Thoracic aorta (tissue), 2 donors: ENCODE data around the gene SDK1. TPM values are rescaled to one million over a fixed set of nuclear protein-coding genes. Genes with fewer than 3 reads are reported as not detected.

Experiments
- ATAC-seq: fragments of 150-250 bp; one replicate; pipeline ENCODE4 v1.8.0; 2017; ENCODE audit warnings: low read depth; ENCODE audit not compliant: insufficient number of reproducible peaks, low FRiP score
- DNase-seq: peaks from one replicate; pipeline ENCODE4 v3.0.0-alpha.2; 2020; ENCODE audit warnings: low spot score
- H3K27ac ChIP-seq, 2 donors: fragments of 200-600 bp; sonication (generic); 1 replicate in 1 of 2; 2 replicates in 1 of 2; pipeline ENCODE4 v1.5.1; 2016; ENCODE audit warnings: mild to moderate bottlenecking in 2 of 2, moderate library complexity in 2 of 2
- H3K27me3 ChIP-seq: fragments of 200-600 bp; sonication (generic); replicated peaks from 2 replicates; pipeline ENCODE4 v1.6.0; 2016; ENCODE audit warnings: mild to moderate bottlenecking; ENCODE audit not compliant: insufficient read depth
- H3K36me3 ChIP-seq: fragments of 200-600 bp; sonication (generic); one replicate; pipeline ENCODE4 v1.5.1; 2016
- H3K4me1 ChIP-seq, 2 donors: fragments of 200-600 bp; sonication (generic); 1 replicate in 1 of 2; 2 replicates in 1 of 2; pipeline versions ENCODE4 v1.5.1 to v1.6.0; 2016; ENCODE audit warnings: low read depth in 2 of 2, mild to moderate bottlenecking in 1 of 2; ENCODE audit not compliant: control insufficient read depth in 1 of 2
- H3K4me3 ChIP-seq: fragments of 200-600 bp; sonication (generic); 2 replicates; pipeline ENCODE4 v1.5.1; 2016; ENCODE audit warnings: mild to moderate bottlenecking
- H3K9me3 ChIP-seq: fragments of 200-600 bp; sonication (generic); 2 replicates; pipeline ENCODE4 v1.5.1; 2016
- total RNA-seq, 2 donors: library from RNA; depleted of rRNA; stranded (reverse); fragments of >200 nt; gene quantifications; one replicate each; pipeline versions ENCODE4 v1.1.0 to v1.2.3, GENCODE V29; 2016
- TF ChIP-seq, protein P1 (sequence below): fragments of 200-600 bp; sonication (generic); IDR thresholded peaks from one replicate; pipeline ENCODE4 v1.5.1; 2019; ENCODE audit warnings: antibody characterized with exemption

Gene SDK1
- total RNA-seq, 2 donors from 2014 or later = 27.5 to 29.2 TPM

DNA sequence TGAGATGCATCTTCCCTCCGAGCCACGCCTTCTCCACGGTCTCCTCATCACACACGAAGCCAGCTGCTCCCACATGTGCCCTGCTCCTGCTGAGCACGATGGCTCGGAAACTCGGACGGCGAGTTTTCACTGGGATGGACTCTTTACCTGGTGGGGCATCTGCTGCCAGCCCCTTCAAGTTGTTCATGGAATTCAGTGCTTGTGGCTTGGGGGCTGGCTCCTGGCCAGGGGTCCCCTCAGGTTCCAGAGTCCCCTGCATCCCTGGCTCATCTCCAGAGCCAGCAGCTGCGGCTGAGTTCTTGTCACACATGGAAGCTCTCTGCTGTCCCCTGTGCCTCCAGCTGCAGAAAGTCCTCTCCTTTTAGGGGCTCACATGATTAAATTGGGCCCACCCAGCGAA, 654.0 kb downstream of the SDK1 start:
- DNase-seq = no peak
- Histone ChIP-seq H3K9me3 (no peaks in the 10 kb centered on the region), H3K27ac (no peak overlapping the region), H3K27me3 (no peaks in the 10 kb centered on the region), H3K4me3 (no peak overlapping the region), H3K4me1 (no peaks in the 10 kb centered on the region), H3K36me3 (peaks cover 6% of the 10 kb centered on the region)
- TF ChIP-seq, protein P1, sequence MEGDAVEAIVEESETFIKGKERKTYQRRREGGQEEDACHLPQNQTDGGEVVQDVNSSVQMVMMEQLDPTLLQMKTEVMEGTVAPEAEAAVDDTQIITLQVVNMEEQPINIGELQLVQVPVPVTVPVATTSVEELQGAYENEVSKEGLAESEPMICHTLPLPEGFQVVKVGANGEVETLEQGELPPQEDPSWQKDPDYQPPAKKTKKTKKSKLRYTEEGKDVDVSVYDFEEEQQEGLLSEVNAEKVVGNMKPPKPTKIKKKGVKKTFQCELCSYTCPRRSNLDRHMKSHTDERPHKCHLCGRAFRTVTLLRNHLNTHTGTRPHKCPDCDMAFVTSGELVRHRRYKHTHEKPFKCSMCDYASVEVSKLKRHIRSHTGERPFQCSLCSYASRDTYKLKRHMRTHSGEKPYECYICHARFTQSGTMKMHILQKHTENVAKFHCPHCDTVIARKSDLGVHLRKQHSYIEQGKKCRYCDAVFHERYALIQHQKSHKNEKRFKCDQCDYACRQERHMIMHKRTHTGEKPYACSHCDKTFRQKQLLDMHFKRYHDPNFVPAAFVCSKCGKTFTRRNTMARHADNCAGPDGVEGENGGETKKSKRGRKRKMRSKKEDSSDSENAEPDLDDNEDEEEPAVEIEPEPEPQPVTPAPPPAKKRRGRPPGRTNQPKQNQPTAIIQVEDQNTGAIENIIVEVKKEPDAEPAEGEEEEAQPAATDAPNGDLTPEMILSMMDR = no peak
- ATAC-seq = no peak

DNA sequence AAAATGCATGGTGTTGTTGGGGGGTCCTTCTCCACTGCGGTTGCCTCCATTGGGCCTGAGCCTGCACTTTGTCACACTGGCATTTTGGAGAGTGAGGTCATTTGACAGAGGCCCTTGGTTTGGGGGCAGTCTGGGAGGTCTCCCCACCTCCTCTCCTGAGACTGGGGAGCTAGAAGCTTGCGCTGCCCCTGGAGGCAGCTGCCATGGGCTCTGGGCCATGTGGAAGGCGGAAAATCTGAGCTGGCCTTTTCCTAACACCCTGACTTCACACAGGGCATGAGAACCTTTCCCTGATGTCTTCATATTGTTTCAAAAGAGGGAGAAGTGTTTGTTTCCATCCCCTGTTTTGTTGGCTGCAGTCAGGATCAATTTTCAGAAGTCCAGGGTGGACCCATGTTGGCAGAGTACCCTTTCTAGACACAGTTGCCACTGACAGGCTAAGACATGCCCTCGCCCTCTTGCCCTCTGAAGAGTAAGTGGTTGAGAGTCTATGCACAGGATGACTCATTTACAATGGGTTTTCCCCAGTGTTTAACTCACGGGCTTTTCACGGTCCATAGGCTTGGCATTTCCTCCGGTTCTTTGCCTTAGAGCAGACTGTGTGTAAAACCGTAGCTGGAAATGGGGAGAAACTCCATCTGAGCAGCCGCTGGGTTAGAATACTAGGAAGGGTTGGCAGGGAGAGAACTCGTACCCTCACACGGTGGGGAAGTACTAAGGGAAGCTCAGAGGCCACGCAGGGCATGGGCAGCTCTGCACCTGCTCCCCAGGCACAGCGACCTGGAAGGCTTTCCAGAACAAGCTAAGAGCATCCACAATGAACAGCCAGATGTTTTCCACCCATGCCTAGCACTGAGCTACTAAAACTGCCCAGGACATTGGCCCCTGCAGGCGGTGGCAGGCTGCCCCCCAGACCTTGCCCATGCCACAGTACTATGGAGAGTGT, 655.0 kb downstream of the SDK1 start:
- H3K9me3 ChIP-seq = no peaks in the 10 kb centered on the region
- no peak for DNase-seq
- ATAC-seq = no peak
- H3K36me3 ChIP-seq = peaks cover 6% of the 10 kb centered on the region
- TF ChIP-seq, protein P1 = no peak
- no peak overlapping the region for H3K4me3 ChIP-seq
- H3K4me1 ChIP-seq = no peaks in the 10 kb centered on the region
- no peak overlapping the region for H3K27ac ChIP-seq
- no peaks in the 10 kb centered on the region for H3K27me3 ChIP-seq

DNA sequence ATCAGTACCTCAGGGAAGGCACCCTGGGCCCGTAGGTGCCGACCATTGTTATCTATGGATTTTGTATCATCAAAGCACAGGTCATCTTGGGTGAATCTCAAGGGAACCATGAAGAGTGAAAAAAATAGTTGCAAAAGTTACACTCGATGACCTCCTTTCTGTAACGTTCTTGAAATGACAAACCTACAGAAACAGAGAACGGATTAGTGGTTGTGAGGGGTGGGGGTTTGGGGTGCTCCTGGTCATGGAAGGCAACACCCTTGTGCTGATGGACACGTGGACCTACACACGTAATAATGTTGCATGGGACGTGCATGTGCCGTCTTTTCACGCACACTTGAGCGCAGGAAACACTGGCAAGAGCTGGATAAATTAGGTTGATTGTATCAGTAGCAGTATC, 655.9 kb downstream of the SDK1 start:
- Histone ChIP-seq H3K4me3 (no peak overlapping the region), H3K36me3 (peaks cover 6% of the 10 kb centered on the region), H3K27ac (no peak overlapping the region), H3K27me3 (no peaks in the 10 kb centered on the region), H3K9me3 (no peaks in the 10 kb centered on the region), H3K4me1 (no peaks in the 10 kb centered on the region)
- ATAC-seq = no peak
- TF ChIP-seq, protein P1 = no peak
- DNase-seq = no peak

DNA sequence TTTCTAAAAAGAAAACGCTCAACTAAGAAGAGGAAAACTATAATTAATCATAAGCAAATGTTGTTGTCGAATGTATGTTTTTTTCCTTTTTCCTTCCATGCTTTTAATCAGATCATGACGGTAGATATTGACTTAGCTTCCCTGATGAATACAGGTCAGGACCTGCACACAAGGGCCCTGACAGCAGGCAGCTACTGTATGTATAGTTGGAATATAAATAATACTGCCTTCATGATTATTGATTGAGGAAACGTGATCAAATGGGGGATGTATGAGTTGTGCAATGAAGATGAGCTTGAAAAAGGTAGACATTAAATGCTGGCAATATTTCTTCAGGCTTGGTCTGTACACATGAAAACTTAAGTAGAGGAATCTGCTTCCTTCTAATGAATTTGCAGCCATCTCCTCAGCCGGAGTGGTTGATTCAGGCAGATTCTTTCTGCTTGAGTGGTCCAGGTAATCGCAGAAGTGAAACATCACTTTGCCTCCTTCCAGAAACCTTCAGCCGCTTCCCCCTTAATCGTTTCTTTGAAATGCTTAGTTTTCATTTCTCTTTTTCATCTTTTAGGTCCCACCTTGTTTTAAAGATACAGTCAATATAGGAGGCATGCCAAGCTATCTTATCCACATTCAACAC, 656.5 kb downstream of the SDK1 start:
- Histone ChIP-seq H3K27ac (no peak overlapping the region), H3K36me3 (peaks cover 6% of the 10 kb centered on the region), H3K9me3 (no peaks in the 10 kb centered on the region), H3K4me3 (no peak overlapping the region), H3K27me3 (no peaks in the 10 kb centered on the region), H3K4me1 (no peaks in the 10 kb centered on the region)
- TF ChIP-seq, protein P1 = no peak
- DNase-seq = no peak
- ATAC-seq = no peak

DNA sequence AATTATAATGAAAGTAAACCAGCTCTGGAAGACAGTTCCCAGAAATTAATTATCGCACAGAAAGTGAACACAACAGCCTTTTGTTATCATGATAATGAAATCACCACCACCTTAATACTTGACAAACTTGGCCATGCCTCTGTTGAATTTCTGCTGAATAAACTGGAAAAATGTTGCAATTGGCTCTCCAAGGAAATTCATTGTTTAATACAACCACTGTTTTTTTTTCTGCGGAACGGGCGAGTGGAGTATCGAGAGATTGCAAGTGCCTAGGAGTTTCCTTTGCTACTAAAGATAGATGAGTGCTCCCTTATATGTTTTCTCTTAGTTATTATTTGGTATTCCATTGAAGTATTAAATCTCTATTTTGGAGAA, 657.0 kb downstream of the SDK1 start:
- TF ChIP-seq, protein P1 = no peak
- DNase-seq = no peak
- Histone ChIP-seq H3K27ac (no peak overlapping the region), H3K4me1 (no peaks in the 10 kb centered on the region), H3K9me3 (no peaks in the 10 kb centered on the region), H3K4me3 (no peak overlapping the region), H3K36me3 (peaks cover 6% of the 10 kb centered on the region), H3K27me3 (no peaks in the 10 kb centered on the region)
- no peak for ATAC-seq
